GM03348 (cell line): Measurements from ENCODE around the gene CEACAM1.
"Not testable (repeated sequence)": the region's sequence is repeated elsewhere in the genome, so short reads cannot be mapped to it uniquely, and the experiment has no call there.

Experiments used
- DNase-seq: peaks from one replicate; pipeline ENCODE4 v3.0.0; 2012; ENCODE audit warnings: low spot score

CEACAM1 gene

DNA sequence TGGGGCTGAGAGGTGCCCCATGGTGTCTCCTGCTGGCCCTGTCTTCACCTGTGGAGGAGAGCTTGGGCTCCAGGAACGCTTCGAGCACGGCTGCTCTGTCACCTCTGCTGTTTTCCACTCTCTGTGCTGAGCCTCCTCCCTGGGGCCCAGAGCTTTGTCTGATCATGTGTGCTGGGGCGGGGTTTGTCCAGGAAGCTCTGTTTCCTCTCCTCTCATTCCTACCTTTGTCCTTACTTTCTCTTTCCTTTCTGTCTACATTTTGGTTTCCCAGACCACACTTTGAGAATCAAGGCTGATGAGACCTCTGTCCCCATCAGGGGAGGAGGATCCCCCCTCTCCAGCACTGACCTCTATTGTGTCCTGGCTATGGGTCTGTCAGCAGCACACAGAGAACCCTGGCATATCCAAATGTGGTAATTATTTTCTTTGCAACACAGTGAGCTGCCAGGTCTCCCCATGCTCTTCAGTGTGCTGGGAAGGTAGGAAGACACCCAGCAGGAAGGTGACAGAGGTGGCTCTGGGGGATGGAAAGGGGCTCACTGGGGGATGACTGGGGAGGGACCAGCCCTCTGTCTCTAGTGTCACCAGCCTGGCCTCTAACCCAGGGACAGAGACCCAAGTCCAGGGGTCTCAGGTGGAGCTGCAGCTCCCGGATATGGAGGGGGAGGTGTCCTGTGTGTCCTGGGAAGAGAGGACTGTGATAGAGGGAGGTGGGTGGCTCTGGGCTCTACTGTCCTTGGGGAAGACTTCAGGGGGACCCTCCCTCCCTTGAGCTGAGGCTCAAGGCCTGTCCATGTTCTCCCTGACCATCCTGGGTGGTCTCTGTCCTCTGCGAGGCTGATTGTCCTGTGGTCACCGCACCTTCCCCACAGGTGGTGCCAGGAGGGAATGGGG is at the start of gene CEACAM1:
Gene CEACAM1 (minus strand): TSS at position 128 of the 894 bp plus-strand sequence. CDS start 107 bp downstream, at position 21.
- DNase-seq: peak; percentile 30

DNA sequence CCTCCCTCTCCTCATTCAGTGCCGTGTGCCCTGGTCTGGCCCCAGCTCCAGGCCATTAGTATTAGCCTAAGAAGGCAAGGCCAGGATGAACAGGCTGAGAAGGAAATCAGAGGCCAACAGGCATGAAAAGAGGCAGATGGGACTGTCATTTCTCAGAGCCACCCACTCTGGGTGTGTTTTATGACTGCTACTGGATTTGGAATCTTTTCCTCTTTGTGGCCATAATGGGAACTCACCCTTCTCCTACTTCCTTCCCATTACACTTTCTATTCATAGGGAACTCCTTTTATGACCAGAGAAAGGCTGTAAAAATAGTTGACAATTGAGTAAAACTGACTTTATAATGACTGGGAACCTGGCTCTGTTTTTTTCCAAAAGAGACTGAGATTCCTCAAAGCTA is 48.7 kb upstream of the CEACAM1 start:
- no peak for DNase-seq

DNA sequence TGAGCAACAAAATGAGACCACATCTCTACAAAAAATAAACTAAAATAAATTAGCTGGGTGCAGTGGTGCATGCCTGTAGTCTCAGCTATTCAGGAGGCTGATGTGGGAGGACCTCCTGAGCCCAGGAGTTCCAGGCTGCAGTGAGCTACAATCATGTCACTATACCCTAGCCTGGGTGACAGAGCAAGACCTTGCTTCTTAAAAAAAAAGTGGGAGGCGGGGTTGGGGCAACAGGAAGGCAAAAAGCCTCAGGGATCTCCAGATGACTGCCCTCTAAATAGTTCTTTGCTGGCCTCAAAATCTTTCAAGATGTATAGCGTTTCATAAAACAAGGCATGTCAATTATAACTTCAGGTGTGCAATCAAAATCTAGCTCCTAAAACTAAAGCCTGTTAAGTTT is 48.0 kb upstream of the CEACAM1 start:
- DNase-seq: no peak

DNA sequence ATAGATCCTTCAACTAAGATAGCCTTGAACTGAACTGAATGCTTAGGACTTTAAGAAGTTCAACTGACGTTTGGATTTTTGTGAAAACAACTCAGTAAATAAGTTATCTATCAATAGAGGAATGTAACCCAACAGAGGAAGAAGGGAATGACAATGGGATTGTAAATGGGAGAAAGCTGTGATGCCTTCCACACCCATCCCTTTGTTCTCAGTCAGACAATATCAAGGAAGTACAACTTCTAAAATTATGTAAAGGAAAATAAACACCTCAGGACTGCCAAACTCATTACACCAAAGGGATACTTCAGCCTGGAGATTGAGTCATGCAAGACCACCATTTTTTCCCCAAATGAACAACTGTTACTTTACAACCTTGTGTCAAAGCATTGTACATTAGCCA is 45.4 kb upstream of the CEACAM1 start:
- no peak for DNase-seq

DNA sequence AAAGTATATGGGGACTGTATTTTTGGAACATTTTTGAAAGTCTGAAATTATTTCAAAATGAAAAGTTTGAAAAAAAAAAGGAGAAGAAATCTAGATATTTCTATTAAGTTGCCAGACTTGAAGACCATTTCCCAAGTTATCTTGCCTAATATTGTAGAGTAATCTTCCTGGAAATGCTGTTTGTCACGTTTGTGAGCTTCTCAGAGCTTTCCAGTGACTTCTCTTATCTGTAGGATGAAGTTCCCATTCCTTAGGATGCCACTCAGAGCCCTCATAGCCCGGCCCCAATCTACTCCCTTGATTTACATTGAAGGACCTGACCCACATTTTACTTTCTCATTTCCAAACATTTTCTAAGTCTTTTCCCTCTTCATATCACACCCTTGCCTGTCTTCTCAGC is 42.8 kb upstream of the CEACAM1 start:
- DNase-seq: no peak

DNA sequence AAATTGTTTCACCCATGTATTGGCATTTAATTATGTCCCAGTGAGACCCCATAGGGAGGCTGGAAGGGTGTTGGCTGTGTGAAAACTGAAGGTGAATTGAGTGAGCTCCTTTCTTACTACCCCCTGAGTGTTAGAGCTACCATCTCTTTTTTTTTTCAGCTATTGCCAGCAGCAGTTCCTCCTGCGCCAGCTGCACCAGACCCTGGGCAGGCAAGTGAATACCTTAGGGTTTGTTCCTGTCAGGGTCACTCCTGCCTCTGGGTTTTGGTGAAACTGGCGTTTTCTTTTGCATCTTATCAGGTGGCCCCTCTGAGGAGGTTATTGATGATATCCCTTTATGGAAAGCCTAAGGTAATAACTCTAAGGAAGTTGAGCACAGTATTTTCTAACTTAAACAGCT is 40.9 kb upstream of the CEACAM1 start:
- DNase-seq: no peak

DNA sequence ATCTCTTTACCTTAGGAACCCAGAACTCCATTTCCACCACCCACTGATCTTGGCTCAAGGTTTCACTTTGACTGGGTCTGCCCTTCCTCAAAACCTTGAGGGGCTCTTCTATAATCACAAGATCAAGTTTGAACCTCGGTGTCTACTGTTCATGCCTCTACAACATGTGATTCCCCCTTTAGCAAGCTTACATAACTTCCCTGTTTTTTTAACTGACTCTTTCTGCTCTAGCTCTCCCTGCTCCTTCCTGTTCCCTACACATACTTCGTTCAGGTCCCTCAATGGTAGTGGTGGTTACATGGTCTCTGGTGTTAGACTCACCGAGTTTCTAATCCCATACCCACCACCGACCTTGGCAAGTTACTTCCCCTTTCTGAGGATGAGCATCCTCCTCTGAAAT is 39.7 kb upstream of the CEACAM1 start:
- no peak for DNase-seq

DNA sequence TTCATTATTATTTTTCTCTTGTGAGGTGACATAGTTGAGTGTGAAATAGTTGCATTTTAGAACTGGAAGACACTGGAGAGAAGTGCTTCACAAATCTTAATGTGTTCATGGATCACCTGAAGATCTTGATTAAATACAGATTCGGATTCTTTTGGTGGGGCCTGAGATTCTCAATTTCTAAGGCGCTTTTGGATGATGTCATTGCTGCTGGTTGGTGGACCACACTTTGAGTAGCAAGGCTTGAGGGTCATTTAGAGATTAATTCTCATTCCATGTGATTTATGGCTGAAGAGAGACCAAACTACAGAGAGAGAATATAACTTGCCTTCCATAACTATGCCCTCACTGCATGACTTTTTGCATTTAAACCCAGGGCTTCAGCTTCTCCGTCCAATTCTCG is 39.3 kb upstream of the CEACAM1 start:
- DNase-seq: no peak

DNA sequence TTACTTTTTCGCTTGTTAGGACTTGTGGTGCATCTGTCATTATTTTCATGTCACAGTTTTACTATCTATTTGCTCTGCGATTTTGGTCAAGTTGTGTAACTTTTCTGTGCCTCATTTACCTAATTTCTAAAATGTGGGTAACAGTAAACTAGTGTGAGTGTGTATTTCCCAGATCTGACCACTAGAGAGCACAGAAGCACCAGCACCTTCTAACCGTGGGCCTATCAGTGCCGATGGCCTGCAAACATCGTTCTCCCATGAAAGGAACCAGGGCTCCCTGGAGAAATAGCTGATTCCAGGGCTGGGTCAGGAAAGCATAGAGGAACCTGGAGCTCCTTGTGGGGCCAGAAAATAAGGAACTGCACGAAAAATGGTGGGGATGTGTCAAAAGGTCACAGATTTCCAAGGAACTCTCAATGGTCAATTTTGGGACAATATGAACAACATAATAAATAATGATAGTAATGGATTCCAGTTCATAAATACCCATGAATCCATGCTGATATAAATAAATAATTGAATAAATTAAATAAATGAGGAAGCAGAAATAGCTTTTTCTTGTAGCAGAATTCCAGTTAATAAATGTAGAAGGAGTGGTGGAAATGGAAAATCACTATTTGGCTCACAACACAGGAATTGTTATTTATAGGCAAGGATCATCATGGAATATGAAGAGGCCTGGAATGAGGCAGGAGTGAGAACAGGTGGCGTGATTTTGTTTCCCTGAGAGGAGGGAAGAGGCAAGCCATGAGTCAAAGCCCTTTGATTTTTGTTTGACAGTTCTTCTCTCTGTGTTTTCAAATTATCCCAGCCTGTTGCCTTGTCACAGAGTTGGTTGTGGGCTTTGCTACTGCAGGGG is 35.3 kb upstream of the CEACAM1 start:
- DNase-seq: peak; percentile 83

DNA sequence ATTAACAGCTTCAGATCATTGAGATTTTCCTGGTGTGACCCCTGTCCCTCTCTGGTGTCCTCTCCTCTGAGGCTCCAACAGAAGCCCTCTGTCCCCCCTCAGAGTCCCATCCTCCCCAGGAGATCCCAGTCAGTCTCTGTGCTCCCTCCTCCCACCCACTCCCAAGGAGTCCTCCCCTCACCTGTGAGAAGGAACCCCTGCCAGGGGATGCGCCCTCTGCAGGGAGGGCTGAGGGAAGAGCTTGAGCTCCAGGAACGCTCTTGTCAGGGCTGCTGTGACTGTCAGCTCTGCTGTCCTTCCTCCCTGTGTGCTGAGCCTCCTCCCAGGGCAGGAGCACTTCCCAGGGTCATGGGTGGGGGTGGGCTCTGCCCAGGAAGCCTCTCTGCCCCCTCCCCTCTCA is 33.2 kb upstream of the CEACAM1 start:
- DNase-seq: no peak

DNA sequence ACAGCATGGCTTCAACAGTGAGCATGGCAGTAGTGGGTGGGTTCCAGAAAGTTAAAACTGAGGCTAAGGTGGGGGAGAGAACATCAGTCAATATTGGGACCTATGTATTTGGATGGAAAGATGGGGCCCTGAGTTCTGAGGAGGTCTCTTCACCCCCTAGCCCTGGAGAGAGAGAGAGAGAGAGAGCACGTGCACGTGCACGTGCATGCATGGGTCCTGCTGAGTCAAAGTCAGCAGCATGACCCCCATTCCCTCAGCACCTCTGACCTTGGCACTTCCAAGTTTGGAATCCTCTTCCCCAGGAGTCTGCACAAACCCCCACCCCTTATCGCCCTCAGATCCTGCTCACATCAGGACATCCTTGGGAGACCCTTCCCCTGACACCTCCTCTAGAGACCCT is 32.5 kb upstream of the CEACAM1 start:
- no peak for DNase-seq

DNA sequence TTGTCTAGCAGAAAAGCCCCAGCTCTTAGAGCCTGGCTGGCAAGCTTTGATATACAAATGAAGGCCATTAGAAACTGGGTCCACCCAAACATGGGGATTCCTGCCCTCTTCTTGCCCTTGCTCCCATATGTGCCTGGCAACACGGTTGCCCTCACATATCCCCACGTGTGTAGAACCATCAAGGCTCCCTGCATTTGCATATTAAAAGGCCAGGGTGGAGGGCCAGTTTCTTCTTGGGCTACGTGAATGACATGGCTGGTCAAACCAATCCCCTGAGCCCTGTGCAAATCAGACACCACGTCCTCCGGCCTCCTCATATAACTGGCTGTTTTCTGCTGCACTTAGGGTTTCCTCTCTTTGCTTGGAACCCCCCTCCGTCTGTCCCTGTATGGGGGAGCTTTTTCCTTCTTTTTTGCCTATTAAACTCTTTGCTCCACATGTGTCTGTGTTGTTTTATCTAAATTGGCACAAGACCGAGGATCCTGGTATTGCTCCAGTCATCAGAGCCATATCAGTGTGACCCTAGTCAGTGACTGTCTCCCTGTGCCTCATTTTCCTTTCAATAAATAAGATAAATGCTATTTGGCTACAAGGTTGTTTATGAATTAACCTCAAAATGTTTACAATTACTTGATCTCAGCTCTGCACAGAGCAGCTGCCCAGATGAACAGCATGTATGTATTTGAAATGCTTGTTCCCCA is 30.3 kb upstream of the CEACAM1 start:
- no peak for DNase-seq

DNA sequence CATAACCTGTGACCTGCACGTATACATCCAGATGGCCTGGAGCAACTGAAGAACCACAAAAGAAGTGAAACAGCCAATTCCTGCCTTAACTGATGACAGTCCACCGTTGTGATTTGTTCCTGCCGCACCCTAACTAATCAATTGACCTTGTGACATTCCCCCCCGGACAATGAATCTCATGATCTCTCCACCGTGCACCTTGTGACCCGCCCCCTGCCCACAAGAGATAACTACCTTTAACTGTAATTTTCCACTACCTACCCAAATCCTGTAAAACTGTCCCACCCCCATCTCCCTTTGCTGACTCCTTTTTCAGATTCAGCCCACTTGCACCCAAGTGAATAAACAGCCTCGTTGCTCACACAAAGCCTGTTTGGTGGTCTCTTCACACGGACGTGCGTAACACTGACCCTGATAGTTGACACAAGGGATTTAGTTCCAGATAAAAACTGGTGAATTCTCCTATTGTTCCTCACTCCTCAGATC is 29.1 kb upstream of the CEACAM1 start:
- not testable (repeated sequence) for DNase-seq

DNA sequence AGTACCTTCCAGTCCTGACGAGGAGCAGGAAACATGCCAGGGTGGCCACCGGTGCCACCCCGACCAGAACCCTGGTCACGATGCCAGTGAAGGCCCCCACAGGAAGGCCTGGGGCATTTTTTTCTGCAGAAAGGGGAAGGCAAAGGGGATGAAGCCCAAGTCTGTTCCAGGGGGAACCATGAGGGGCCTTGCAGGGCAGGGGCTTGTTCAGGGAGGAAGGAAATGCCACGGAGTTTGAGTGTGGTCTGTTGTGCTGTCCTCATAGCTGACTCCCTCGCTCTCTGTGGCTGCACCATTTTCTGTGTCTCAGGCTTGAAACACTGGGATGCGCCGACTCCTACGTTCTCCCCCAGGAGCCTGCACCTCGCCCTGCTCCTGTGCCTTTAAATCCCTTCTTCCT is 27.5 kb upstream of the CEACAM1 start:
- DNase-seq: no peak

DNA sequence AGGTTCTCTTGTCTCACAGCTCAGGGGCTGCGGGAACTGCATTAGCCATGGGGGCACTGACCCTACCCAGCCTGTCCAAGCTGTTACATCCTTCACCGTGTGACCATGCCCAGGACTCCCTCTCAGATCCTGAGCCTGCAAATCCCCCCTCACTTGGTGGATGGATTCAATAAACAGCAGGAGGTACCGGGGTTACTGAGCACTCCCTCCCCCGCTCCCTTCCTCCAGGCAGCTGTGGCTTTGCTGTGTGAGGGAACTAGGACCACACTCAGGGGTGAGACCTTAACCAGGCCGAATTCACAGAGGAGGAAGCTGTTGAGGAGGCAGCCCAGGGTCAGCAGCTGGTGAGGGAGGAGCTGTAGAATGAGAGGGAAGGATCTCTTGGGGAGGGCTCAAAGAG is 27.0 kb upstream of the CEACAM1 start:
- DNase-seq: no peak

DNA sequence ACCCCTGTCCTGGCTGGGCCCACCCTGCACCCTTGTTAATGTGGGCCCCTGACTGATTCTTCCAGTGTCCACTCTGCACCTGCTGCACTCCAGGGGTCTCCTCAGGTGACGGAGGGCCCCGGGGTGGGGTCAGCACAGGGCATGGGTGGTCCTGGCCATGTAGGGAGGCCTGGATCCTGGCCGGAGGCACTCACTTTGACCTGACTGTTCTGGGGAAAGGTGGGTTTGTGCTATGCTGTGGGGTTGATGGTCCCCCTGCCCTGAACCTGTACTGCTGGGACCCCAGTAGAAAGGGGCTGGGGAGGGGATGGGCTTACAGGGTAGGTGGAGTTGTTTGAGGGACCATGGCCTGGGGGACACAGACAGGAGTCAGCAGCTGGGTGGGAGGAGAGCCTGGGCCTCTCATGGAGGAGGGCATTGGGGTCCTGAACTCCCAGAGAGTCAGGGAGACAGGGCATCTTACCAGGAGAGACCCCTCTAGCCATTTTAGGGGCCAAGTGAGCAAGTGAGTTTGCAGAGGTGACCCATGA is 25.8 kb upstream of the CEACAM1 start:
- no peak for DNase-seq

DNA sequence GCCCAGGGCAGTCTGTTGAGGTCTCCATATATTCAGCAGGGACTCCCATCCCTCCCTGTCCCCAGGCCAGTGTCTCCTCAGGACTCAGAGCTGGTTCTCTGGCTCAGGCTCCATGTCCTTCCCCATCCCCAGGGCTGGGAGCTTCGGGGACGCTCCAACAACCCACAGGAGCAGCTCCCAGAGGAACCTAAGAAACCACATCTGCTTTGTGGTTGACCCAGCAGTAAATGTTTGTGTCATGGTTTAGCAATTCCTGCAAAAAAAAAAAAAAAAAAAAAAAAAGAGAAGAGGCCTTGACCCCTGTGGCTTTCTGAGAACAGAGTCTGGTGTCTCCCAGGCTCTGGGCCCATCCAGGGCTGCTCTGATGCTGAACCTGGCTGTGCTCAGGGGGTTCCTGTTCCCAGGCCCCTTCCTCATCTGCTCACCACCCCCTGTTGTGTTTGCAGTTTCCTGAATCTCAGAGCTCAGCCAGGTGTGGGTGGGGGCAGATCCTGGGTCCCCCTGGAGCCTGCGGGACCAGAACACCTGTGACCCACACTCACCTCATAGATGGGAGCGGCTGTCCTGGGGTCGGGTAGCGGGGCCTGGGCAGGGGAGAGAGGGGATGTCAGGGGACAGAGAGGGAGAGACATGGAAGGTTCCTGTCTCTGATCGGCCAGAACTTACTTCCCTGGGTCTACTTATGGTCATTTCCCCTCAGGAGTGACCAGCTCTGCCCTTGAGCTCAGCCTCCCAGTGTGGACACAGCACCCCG is 25.2 kb upstream of the CEACAM1 start:
- DNase-seq: peak; percentile 87

DNA sequence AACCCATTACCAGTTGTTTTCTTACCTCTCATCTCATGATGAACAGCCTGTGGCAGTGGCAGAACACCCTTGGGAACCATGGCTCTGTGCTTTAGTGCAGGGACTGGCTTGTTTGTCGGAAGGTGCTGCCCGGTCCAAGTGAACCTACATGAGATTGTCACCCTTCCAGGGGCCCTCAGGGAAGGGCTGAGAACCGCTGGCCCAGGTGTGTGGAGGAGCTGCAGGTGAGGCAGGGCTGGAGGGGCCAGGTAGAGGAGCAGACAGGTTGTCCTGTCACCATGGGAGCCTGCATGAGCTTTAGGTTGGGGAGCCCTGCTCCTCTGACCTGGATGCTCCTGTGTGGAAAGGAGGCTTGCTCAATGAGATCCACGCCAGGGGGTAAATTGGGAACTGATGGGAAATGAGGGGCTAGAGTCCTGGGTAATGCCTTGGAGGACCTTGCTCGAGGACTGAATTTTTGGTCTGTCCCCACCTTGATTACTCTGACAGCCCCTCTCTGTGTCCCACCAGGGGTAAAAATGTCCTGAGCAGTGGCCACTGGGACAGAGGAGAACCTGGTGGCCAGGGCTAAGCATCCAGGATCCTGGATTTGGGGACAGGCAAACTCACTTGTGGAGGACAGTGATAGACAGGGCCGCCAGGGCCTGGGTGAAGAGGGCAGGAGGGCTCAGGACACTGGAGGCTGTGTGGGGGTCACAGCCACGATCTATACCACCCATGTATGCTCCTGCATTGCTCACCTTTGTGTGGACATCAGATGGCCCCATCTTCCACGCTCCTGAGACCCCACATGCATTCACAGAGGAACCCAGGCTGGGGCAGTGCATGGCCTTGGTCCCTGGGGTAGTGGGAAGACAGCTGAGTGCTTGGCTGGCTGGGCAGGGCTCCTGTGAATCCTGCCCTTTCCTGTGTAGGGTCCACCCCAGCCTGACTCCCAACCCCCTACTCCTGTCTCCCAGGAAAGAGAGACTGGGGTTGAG is 24.1 kb upstream of the CEACAM1 start:
- no peak for DNase-seq

DNA sequence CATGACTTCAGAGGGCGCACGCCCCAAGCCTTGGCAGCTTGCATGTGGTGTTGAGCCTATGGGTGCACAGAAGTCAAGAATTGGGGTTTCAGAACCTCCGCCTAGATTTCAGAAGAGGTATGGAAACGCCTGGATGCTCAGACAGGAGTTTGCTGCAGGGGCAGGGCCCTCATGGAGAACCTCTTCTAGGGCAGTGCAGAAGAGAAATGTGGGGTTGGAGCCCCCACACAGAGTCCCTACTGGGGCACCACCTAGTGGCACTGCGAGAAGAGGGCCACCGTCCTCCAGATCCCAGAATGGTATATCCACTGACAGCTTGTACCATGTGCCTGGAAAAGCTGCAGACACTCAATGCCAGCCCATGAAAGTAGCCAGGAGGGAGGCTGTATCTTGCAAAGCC is 22.2 kb upstream of the CEACAM1 start:
- DNase-seq: not testable (repeated sequence)

DNA sequence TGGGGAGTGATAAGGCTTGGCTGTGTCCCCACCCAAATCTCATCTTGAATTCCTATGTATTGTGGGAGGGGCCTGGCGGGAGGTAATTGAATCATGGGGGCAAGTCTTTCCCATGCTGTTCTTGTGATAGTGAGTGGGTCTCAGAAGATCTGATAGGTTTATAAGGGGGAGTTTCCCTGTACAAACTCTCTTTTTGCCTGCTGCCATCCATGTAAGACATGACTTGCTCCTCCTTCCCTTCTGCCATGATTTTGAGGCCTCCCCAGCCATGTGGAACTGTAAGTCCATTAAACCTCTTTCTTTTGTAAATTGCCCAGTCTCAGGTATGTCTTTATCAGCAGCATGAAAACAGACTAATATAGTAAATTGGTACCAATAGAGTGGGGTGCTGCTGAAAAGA is 20.8 kb upstream of the CEACAM1 start:
- not testable (repeated sequence) for DNase-seq
